Measurements from ENCODE around the gene FGF10.

DNA sequence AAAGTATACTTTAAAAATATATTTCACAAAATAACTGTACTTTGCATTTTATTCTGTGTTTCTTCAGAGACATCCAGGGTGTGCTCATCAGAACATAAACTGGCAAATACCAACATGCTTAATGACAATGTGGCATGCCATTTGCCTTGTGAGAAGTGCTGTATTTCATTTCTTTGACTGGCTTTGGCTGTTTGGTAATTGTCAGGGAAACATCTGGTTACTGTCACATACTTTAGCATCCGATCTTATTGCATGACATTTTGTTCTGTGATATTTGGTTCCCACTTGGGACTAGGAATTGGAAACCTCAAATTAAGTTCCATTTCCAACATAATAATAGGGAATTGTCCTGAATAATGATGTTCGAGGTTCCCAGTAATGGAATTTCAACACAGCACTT, 96.5 kb downstream of the FGF10 start:
- TF ChIP-seq POLR2A (IDR thresholded peaks at IDR 0.05; ENCODE audit: low read length) = no peak
- TF ChIP-seq GATA1 (IDR thresholded peaks at IDR 0.05; ENCODE audit: low read depth, low read length) = no peak

Data from erythroblast (primary cell).